Activated T-helper 2 cell treated with anti-CD3 and anti-CD28 coated beads, Interferon-gamma antibody, Interleukin-2, Interleukin-4, amounts not matched to agents 10 μg/mL and 5 μg/mL and 100 μg/mL, durations not matched to agents 14 hours and 24 hours and 36 hours (primary cell): ENCODE results near the gene UGGT2. TPM values are rescaled to one million over a fixed set of nuclear protein-coding genes. Genes with fewer than 3 reads are reported as not detected.
"Not testable (repeated sequence)": the region's sequence is repeated elsewhere in the genome, so short reads cannot be mapped to it uniquely, and the experiment has no call there.

Source experiments
- DNase-seq: peaks from one replicate; pipeline ENCODE4 v3.0.0; 2021; ENCODE audit warnings: low spot score
- H3K27ac Mint-ChIP-seq: one replicate; pipeline ENCODE4 v1.8.0; 2021; ENCODE audit warnings: mixed read lengths
- H3K27me3 Mint-ChIP-seq: one replicate; pipeline ENCODE4 v1.8.0; 2021; ENCODE audit warnings: low read depth, mixed read lengths
- H3K36me3 Mint-ChIP-seq: one replicate; pipeline ENCODE4 v1.8.0; 2021; ENCODE audit warnings: low read depth, mixed read lengths
- H3K4me1 Mint-ChIP-seq: one replicate; pipeline ENCODE4 v1.8.0; 2021; ENCODE audit warnings: low read depth, mixed read lengths
- H3K4me3 Mint-ChIP-seq: one replicate; pipeline ENCODE4 v1.8.0; 2021; ENCODE audit warnings: low read depth, mild to moderate bottlenecking, moderate library complexity, mixed read lengths
- H3K9me3 Mint-ChIP-seq: one replicate; pipeline ENCODE4 v1.8.0; 2021; ENCODE audit warnings: mixed read lengths
- intact Hi-C: fragments of 100-400 bp; cut with micrococcal nuclease; formaldehyde crosslinking; loops from one replicate; pipeline ENCODE4 v1.15.1; 2023
- total RNA-seq: library from RNA; stranded (reverse); gene quantifications from 2 replicates; pipeline ENCODE4 v1.2.3, GENCODE V29; 2022

The UGGT2 gene
- total RNA-seq, 1 donor from 2014 or later: 1.0 TPM

DNA sequence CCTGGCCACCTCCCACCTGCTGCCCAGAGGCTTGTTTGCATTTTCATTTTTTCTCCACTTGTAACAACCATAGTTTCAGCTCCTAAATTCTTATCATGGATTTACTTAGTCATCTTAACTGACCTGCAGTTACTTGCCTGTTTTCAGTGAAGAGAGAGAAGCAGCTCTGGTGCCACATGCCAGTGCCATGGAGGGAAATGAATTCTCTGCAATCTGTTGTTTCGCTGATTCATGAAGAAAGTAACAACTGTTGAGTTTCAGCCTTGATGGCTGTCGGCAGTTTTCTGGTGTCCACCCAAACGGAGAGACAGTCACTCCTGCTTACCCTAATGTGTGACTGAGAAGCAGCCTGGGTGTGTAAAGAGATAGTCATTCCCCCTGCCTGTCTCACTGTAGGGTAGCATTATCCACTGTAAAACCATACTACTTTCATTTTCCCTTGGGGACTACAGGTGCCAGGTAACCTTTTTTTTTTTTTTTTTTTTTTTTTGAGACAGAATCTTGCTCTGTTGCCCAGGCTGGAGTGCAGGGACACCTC lies 260.1 kb downstream of the UGGT2 start:
- intact Hi-C loops: no loop called here
- H3K4me3 Mint-ChIP-seq: no peak overlapping the region
- H3K36me3 Mint-ChIP-seq: peaks cover 58% of the 10 kb centered on the region
- H3K4me1 Mint-ChIP-seq: peaks cover 2% of the 10 kb centered on the region
- H3K27ac Mint-ChIP-seq: no peak overlapping the region
- H3K9me3 Mint-ChIP-seq: peaks cover 8% of the 10 kb centered on the region
- H3K27me3 Mint-ChIP-seq: no peaks in the 10 kb centered on the region
- no peak for DNase-seq

DNA sequence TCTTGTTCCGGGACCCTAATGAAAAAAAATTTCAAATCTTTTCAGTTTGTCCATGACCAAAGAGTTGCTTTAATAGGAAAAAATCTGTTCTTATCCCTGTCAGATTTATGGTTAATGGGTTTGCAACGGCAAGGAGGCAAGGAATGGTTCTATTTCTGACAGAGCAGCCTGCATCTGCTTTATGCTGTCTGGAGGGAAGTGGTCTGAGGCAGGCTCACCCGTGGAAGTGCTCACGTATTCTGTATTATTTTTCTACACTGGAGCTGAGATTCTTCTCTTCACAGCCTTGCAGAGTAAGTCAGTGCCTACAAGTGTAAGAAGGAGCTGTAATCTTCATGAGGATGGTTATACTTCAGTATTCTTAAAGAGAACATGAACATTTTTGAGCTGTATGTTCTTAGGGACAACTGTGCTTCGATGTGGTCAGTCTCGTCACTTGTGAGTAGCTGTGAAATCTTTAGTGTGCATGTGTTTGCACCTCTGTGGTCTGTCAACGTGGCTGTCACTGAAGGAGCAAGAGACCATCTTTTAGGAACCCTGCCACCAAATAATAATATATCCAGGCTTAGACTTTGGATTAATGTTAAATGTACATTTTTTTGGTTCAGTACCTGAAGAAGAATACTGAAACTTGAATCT lies 262.0 kb downstream of the UGGT2 start:
- Mint-ChIP-seq H3K9me3 (peaks cover 8% of the 10 kb centered on the region), H3K36me3 (peaks cover 73% of the 10 kb centered on the region), H3K27ac (no peak overlapping the region), H3K27me3 (no peaks in the 10 kb centered on the region), H3K4me3 (no peak overlapping the region), H3K4me1 (peaks cover 2% of the 10 kb centered on the region)
- intact Hi-C loops: no loop called here
- DNase-seq: no peak

DNA sequence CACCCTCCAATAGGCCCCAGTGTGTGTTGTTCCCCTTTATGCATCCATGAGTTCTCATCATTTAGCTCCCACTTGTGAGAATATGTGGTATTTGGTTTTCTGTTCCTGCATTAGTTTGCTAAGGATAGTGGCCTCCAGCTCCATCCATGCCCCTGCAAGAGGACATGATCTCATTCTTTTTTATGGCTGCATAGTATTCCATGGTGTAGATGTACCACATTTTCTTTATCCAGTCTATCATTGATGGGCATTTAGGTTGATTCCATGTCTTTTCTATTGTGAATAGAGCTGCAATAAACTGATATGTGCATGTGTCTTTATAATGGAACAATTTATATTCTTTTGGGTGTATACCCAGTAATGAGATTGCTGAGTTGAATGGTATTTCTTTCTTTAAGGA lies 263.9 kb downstream of the UGGT2 start:
- H3K36me3 Mint-ChIP-seq: peaks cover 75% of the 10 kb centered on the region
- not testable (repeated sequence) for DNase-seq, H3K4me1 Mint-ChIP-seq, H3K27ac Mint-ChIP-seq, H3K4me3 Mint-ChIP-seq, H3K9me3 Mint-ChIP-seq, H3K27me3 Mint-ChIP-seq
- intact Hi-C loops: loop anchor here (10.0 kb wide), 1 partner anchor 115 kb away; the partner anchor contains the start of gene DNAJC3

GRCh38 chr13:95788100-95788463 lies 265.1 kb downstream of the UGGT2 start:
- H3K27ac Mint-ChIP-seq: no peak overlapping the region
- no peaks in the 10 kb centered on the region for H3K27me3 Mint-ChIP-seq
- no peak overlapping the region for H3K4me3 Mint-ChIP-seq
- H3K36me3 Mint-ChIP-seq: peaks cover 66% of the 10 kb centered on the region
- intact Hi-C loops: loop anchor here (10.0 kb wide), 1 partner anchor 113 kb away; the partner anchor contains the start of gene DNAJC3
- H3K9me3 Mint-ChIP-seq: peaks cover 8% of the 10 kb centered on the region
- no peak for DNase-seq
- H3K4me1 Mint-ChIP-seq: peaks cover 2% of the 10 kb centered on the region

- no peak for DNase-seq
- Mint-ChIP-seq H3K36me3 (peaks cover 61% of the 10 kb centered on the region), H3K4me1 (no peaks in the 10 kb centered on the region), H3K27me3 (no peaks in the 10 kb centered on the region), H3K4me3 (no peak overlapping the region), H3K9me3 (peaks cover 11% of the 10 kb centered on the region), H3K27ac (no peak overlapping the region)
- intact Hi-C loops: loop anchor here (10.0 kb wide), 1 partner anchor 113 kb away; the partner anchor contains the start of gene DNAJC3
These were observed 265.7 kb downstream of the UGGT2 start for GRCh38 chr13:95787356-95788099.

GRCh38 chr13:95784900-95785290 lies 268.3 kb downstream of the UGGT2 start:
- DNase-seq: no peak
- H3K27ac Mint-ChIP-seq: no peak overlapping the region
- H3K4me1 Mint-ChIP-seq: no peaks in the 10 kb centered on the region
- no peaks in the 10 kb centered on the region for H3K27me3 Mint-ChIP-seq
- peaks cover 11% of the 10 kb centered on the region for H3K9me3 Mint-ChIP-seq
- intact Hi-C loops: loop anchor here (10.0 kb wide), 1 partner anchor 110 kb away; the partner anchor contains the start of gene DNAJC3
- H3K4me3 Mint-ChIP-seq: no peak overlapping the region
- H3K36me3 Mint-ChIP-seq: peaks cover 38% of the 10 kb centered on the region

GRCh38 chr13:95784161-95784899 lies 268.9 kb downstream of the UGGT2 start:
- intact Hi-C loops: loop anchor here (10.0 kb wide), 1 partner anchor 110 kb away; the partner anchor contains the start of gene DNAJC3
- Mint-ChIP-seq H3K4me3 (no peak overlapping the region), H3K9me3 (peaks cover 9% of the 10 kb centered on the region), H3K27ac (no peak overlapping the region), H3K36me3 (peaks cover 32% of the 10 kb centered on the region), H3K4me1 (no peaks in the 10 kb centered on the region), H3K27me3 (no peaks in the 10 kb centered on the region)
- DNase-seq: no peak

GRCh38 chr13:95783747-95784146 lies 269.5 kb downstream of the UGGT2 start:
- H3K27ac Mint-ChIP-seq: no peak overlapping the region
- DNase-seq: no peak
- no peak overlapping the region for H3K4me3 Mint-ChIP-seq
- no peaks in the 10 kb centered on the region for H3K27me3 Mint-ChIP-seq
- intact Hi-C loops: loop anchor here (10.0 kb wide), 1 partner anchor 109 kb away; the partner anchor contains the start of gene DNAJC3
- no peaks in the 10 kb centered on the region for H3K4me1 Mint-ChIP-seq
- H3K36me3 Mint-ChIP-seq: peaks cover 27% of the 10 kb centered on the region
- H3K9me3 Mint-ChIP-seq: peaks cover 5% of the 10 kb centered on the region

DNA sequence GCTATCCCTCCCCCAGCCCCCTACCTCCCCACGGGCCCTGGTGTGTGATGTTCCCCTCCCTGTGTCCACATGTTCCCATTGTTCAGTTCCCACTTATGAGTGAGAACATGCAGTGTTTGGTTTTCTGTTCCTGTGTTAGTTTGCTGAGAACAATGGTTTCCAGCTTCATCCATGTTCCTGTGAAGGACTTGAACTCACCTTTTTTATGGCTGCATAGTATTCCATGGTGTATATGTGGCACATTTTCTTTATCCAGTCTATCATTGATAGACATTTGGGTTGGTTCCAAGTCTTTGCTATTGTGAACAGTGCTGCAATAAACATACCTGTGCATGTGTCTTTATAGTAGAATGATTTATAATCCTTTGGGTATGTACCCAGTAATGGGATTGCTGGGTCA lies 271.3 kb downstream of the UGGT2 start:
- not testable (repeated sequence) for H3K9me3 Mint-ChIP-seq, H3K27me3 Mint-ChIP-seq, DNase-seq, H3K4me1 Mint-ChIP-seq, H3K27ac Mint-ChIP-seq, H3K4me3 Mint-ChIP-seq
- peaks cover 15% of the 10 kb centered on the region for H3K36me3 Mint-ChIP-seq
- intact Hi-C loops: loop anchor here (10.0 kb wide), 1 partner anchor 107 kb away; the partner anchor contains the start of gene DNAJC3

DNA sequence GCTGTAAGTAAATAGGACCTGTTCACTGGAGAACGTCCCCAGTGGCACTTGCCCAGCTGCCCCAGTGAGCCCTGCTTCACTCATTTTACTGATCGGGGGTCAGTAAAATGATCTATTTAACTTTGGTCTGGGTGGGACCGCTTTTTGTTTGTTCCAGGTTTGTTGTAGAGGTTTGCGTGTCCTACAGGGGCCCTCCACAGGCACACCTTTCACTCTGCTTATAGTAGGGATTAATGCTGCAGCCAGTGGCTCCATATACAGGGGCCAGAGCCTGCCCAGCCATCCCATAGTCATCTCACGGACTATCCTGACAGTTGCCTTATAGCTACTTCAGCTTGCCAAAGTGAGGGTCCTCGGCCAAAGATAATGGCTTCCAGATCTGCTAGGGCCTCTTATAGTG lies 272.2 kb downstream of the UGGT2 start:
- intact Hi-C loops: loop anchor here (10.0 kb wide), 1 partner anchor 106 kb away; the partner anchor contains the start of gene DNAJC3
- Mint-ChIP-seq H3K27ac (no peak overlapping the region), H3K9me3 (peaks cover 5% of the 10 kb centered on the region), H3K27me3 (no peaks in the 10 kb centered on the region), H3K36me3 (peaks cover 10% of the 10 kb centered on the region), H3K4me1 (no peaks in the 10 kb centered on the region), H3K4me3 (no peak overlapping the region)
- DNase-seq: no peak

DNA sequence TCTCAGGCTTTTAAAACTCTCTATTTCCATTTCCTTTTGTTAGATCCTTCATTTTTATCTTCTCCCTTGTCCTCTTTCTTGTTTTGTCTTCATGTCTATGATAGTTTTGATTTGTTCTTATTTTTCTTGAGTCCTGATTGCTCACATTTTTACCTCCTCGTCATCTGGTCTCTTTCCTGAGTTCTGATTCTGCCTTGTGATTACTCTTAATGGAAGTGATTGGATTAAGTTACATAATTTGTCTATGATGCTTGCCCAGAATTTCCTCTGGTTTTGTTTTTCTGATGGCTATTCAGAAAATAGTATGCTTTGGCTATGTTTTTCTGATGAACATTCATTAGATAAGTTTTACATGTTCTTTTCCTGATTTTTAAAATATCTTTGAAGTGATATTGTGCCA lies 273.7 kb downstream of the UGGT2 start:
- intact Hi-C loops: no loop called here
- Mint-ChIP-seq H3K4me3 (no peak overlapping the region), H3K27me3 (no peaks in the 10 kb centered on the region), H3K27ac (no peak overlapping the region), H3K36me3 (peaks cover 6% of the 10 kb centered on the region), H3K9me3 (peaks cover 5% of the 10 kb centered on the region), H3K4me1 (no peaks in the 10 kb centered on the region)
- no peak for DNase-seq

- Mint-ChIP-seq H3K27ac (no peak overlapping the region), H3K27me3 (no peaks in the 10 kb centered on the region), H3K9me3 (no peaks in the 10 kb centered on the region), H3K4me3 (no peak overlapping the region), H3K36me3 (peaks cover 29% of the 10 kb centered on the region), H3K4me1 (peaks cover 4% of the 10 kb centered on the region)
- DNase-seq: no peak
- intact Hi-C loops: no loop called here
These were observed 281.3 kb downstream of the UGGT2 start for GRCh38 chr13:95771905-95772304.
